PFSK-1 (cell line): Measurements from ENCODE around the gene BTBD9.

Experiments
- POLR2AphosphoS5 ChIP-seq: IDR thresholded peaks from 2 replicates; pipeline ENCODE4 v1.6.1; 2012; ENCODE audit warnings: low read depth, mild to moderate bottlenecking, control low read depth, low read length, moderate library complexity
- TAF1 ChIP-seq: IDR thresholded peaks from 2 replicates; pipeline ENCODE4 v1.6.1; 2012; ENCODE audit warnings: low read length, control low read depth, borderline replicate concordance; ENCODE audit not compliant: insufficient read depth

- no peak for TF ChIP-seq TAF1
- no peak for TF ChIP-seq POLR2AphosphoS5
Observed at GRCh38 chr6:38153798-38154345, 485.9 kb downstream of the BTBD9 start.
